GM23248 (cell line): Measurements from ENCODE around the gene RFT1. TPM values are rescaled to one million over a fixed set of nuclear protein-coding genes. Genes with fewer than 3 reads are reported as not detected.

Experiments
- DNase-seq: peaks from one replicate; pipeline ENCODE4 v3.0.0-alpha.2; 2015
- H2AFZ ChIP-seq: fragments of 200-600 bp; sonication (generic); 2 replicates; pipeline ENCODE4 v1.6.1; 2016; ENCODE audit warnings: antibody characterized with exemption
- H3F3A ChIP-seq: fragments of 200-600 bp; sonication (generic); 2 replicates; pipeline ENCODE4 v1.6.1; 2016; ENCODE audit warnings: mild to moderate bottlenecking, antibody characterized with exemption, mixed run types; ENCODE audit not compliant: insufficient read depth
- H3K27ac ChIP-seq: fragments of 200-600 bp; sonication (generic); 2 replicates; pipeline ENCODE4 v1.5.1; 2016; ENCODE audit warnings: mild to moderate bottlenecking
- H3K27me3 ChIP-seq: fragments of 200-600 bp; sonication (generic); replicated peaks from 2 replicates; pipeline ENCODE4 v1.6.1; 2016; ENCODE audit warnings: mild to moderate bottlenecking; ENCODE audit not compliant: insufficient read depth
- H3K36me3 ChIP-seq: fragments of 200-600 bp; sonication (generic); 2 replicates; pipeline ENCODE4 v1.6.1; 2016; ENCODE audit warnings: low read depth, mild to moderate bottlenecking
- H3K4me1 ChIP-seq: fragments of 200-600 bp; sonication (generic); 2 replicates; pipeline ENCODE4 v1.6.1; 2016; ENCODE audit warnings: mild to moderate bottlenecking; ENCODE audit not compliant: insufficient read depth
- H3K4me2 ChIP-seq: fragments of 200-600 bp; sonication (generic); one replicate; pipeline ENCODE4 v1.6.1; 2016; ENCODE audit warnings: mild to moderate bottlenecking; ENCODE audit not compliant: unreplicated experiment
- H3K4me3 ChIP-seq: fragments of 200-600 bp; sonication (generic); 2 replicates; pipeline ENCODE4 v1.5.1; 2016; ENCODE audit warnings: mild to moderate bottlenecking
- H3K79me2 ChIP-seq: fragments of 200-600 bp; sonication (generic); 2 replicates; pipeline ENCODE4 v1.6.1; 2016; ENCODE audit warnings: mild to moderate bottlenecking; ENCODE audit not compliant: insufficient read depth
- H3K9ac ChIP-seq: fragments of 200-600 bp; sonication (generic); 2 replicates; pipeline ENCODE4 v1.6.1; 2016; ENCODE audit warnings: mild to moderate bottlenecking
- H3K9me2 ChIP-seq: fragments of 200-600 bp; sonication (generic); 2 replicates; pipeline ENCODE4 v1.6.1; 2016; ENCODE audit warnings: mixed run types, mild to moderate bottlenecking, moderate library complexity; ENCODE audit not compliant: insufficient read depth
- H3K9me3 ChIP-seq: fragments of 200-600 bp; sonication (generic); one replicate; pipeline ENCODE4 v1.6.1; 2017; ENCODE audit warnings: low read depth
- H4K20me1 ChIP-seq: fragments of 200-600 bp; sonication (generic); 2 replicates; pipeline ENCODE4 v1.6.0; 2016; ENCODE audit not compliant: insufficient read depth
- EZH2 ChIP-seq: fragments of 200-600 bp; sonication (generic); IDR thresholded peaks from 2 replicates; pipeline ENCODE4 v1.6.1; 2018; ENCODE audit warnings: antibody characterized with exemption, mild to moderate bottlenecking; ENCODE audit not compliant: insufficient read depth, poor library complexity, severe bottlenecking
- EZH2phosphoT487 ChIP-seq: fragments of 200-600 bp; sonication (generic); IDR thresholded peaks from 2 replicates; pipeline ENCODE4 v1.6.1; 2018; ENCODE audit warnings: antibody characterized with exemption, moderate library complexity, mild to moderate bottlenecking, low read depth; ENCODE audit not compliant: insufficient read depth
- WGBS, 2 experiments: methylation state at CpG; one replicate each; pipeline ENCODE4 v1.1.6; 2015 to 2017; ENCODE audit warnings: low lambda C conversion rate in 2 of 2, low coverage in 1 of 2; ENCODE audit errors: missing lambda C conversion rate in 2 of 2; 5-methylcytosine and 5-hydroxymethylcytosine counted together
- in situ Hi-C: fragments of 300-500 bp; cut with MboI; formaldehyde crosslinking; loops from 2 replicates; pipeline ENCODE4 v1.15.0; 2020
- polyA plus RNA-seq: library from polyadenylated mRNA; unstranded; fragments of >200 nt; fragmentation: Nextera tagmentation; extraction: Ambion mirVana; gene quantifications from 2 replicates; pipeline ENCODE4 v1.2.1, GENCODE V29; 2016
- total RNA-seq: library from RNA; depleted of rRNA; stranded (reverse); fragments of >200 nt; shearing (Covaris generic); gene quantifications from 2 replicates; pipeline ENCODE4 v1.2.3, GENCODE V29; 2014

Gene RFT1
- total and polyA plus RNA-seq, 2 experiments from 2014 or later = 35.0 to 35.7 TPM

DNA sequence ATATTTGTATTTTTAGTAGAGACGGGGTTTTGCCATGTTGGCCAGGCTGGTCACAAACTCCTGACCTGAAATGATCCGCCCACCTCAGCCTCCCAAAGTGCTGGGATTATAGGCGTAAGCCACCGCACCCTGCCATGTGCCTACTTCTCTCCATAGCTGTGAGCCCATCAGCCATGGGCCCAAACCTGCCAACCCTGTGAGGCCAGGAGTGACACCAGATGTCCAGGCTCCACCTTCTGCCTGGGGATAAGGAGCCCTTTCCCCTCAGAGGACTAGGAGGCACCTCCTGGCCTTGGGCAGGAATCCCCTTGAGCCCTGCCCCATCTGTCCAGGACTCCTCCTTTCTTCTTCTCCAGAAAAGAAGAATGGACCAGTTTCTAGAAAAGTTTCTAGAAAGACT lies 14.2 kb upstream of the RFT1 start:
- Histone ChIP-seq H3F3A (no peaks in the 10 kb centered on the region), H3K9ac (no peak overlapping the region), H3K9me3 (no peaks in the 10 kb centered on the region), H3K9me2 (no peaks in the 10 kb centered on the region), H3K27ac (no peak overlapping the region), H3K4me2 (no peak overlapping the region), H3K4me1 (peaks cover 7% of the 10 kb centered on the region), H2AFZ (no peak overlapping the region), H4K20me1 (no peaks in the 10 kb centered on the region), H3K27me3 (no peaks in the 10 kb centered on the region), H3K79me2 (no peaks in the 10 kb centered on the region), H3K36me3 (no peaks in the 10 kb centered on the region), H3K4me3 (no peak overlapping the region)
- in situ Hi-C loops = no loop called here
- DNase-seq = no peak
- 88 to 90% methylated on average over 4 of the region's 4 CpGs for WGBS, 2 experiments
- TF ChIP-seq EZH2 (no peak), EZH2phosphoT487 (no peak)

DNA sequence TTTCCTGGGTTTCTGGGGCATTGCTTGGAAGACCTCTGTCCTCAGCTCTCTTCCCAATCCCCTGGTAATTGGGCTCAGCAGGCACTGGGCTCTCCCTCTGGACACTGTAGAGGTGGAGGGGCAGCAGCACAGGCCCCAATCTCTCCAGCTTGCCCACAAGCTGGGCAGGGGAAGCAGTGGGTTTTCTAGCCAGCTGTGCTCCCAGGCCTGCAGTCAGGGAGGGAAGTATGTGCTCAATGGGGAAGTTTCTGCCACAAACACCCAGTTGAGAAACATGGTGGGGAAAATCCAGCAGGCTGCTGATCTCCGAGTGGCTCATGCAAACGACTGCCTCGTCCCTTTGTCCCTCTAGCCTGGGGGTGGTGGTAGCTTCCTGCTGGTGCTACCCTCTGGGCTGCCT lies 12.8 kb upstream of the RFT1 start:
- Histone ChIP-seq H3K79me2 (no peaks in the 10 kb centered on the region), H3K4me2 (no peak overlapping the region), H3K27ac (no peak overlapping the region), H2AFZ (no peak overlapping the region), H3K36me3 (no peaks in the 10 kb centered on the region), H3F3A (no peaks in the 10 kb centered on the region), H3K9me3 (no peaks in the 10 kb centered on the region), H3K4me3 (no peak overlapping the region), H3K27me3 (no peaks in the 10 kb centered on the region), H4K20me1 (no peaks in the 10 kb centered on the region), H3K9me2 (no peaks in the 10 kb centered on the region), H3K4me1 (peaks cover 7% of the 10 kb centered on the region), H3K9ac (no peak overlapping the region)
- 91 to 92% methylated on average over 3 of the region's 3 CpGs for WGBS, 2 experiments
- in situ Hi-C loops = no loop called here
- TF ChIP-seq EZH2 (no peak), EZH2phosphoT487 (no peak)
- no peak for DNase-seq

DNA sequence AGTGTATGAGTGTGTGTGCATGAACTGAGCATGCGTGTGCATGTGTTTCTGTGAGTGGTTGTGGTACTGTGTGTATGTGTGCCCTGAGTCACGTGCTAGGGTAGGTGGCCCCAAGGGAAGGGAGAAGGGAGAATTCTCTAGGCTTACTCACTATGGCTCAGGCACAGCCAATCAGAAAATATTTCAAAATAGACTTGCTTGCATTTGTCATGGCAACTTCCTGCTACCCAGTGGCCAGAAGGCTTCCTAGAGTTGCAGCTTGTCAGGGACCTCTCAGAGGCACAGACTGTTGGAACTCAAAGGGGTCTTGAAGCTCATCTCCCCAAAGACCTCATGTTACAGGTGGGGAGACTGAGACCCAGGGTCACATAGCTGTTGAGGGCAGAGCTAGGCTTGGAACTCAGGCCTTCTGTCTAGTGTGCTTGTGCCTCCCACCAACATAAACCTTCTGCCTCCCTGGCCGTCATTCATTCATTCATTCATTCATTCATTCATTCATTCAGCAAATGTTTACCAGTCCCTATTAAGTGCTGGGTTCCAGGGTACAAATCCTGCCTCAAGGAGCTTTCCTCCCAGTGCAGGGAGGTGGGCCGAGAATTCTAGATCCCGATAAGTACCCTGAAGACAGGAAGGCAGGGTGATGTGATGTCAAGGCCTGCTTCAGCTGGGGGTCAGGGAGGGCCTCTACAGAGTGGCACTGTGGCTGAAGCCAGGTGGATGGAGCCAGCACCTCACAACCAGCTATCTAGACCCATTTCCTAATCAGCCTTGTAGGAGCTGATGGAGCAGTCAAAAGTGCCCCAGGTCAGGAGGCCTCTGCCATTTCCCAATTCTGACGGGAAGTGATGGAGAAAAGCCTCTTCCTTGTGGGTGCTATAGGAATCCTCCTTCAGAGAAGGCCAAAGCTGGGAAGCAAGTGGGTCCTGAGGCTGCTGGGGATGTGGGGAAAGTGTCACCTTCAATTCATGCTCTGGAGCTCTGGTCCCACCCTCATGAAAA lies 10.9 kb upstream of the RFT1 start:
- Histone ChIP-seq H3K36me3 (no peaks in the 10 kb centered on the region), H3K4me2 (no peak overlapping the region), H2AFZ (peak overlapping the region; percentile 77), H3K79me2 (no peaks in the 10 kb centered on the region), H3F3A (no peaks in the 10 kb centered on the region), H3K9ac (no peak overlapping the region), H3K9me3 (no peaks in the 10 kb centered on the region), H3K27me3 (no peaks in the 10 kb centered on the region), H3K9me2 (no peaks in the 10 kb centered on the region), H3K27ac (no peak overlapping the region), H3K4me3 (no peak overlapping the region), H4K20me1 (no peaks in the 10 kb centered on the region), H3K4me1 (peaks cover 7% of the 10 kb centered on the region)
- DNase-seq = peak; percentile 85
- TF ChIP-seq EZH2phosphoT487 (no peak), EZH2 (no peak)
- WGBS, 2 experiments = 60 to 67% methylated on average over 6 of the region's 6 CpGs
- in situ Hi-C loops = no loop called here

DNA sequence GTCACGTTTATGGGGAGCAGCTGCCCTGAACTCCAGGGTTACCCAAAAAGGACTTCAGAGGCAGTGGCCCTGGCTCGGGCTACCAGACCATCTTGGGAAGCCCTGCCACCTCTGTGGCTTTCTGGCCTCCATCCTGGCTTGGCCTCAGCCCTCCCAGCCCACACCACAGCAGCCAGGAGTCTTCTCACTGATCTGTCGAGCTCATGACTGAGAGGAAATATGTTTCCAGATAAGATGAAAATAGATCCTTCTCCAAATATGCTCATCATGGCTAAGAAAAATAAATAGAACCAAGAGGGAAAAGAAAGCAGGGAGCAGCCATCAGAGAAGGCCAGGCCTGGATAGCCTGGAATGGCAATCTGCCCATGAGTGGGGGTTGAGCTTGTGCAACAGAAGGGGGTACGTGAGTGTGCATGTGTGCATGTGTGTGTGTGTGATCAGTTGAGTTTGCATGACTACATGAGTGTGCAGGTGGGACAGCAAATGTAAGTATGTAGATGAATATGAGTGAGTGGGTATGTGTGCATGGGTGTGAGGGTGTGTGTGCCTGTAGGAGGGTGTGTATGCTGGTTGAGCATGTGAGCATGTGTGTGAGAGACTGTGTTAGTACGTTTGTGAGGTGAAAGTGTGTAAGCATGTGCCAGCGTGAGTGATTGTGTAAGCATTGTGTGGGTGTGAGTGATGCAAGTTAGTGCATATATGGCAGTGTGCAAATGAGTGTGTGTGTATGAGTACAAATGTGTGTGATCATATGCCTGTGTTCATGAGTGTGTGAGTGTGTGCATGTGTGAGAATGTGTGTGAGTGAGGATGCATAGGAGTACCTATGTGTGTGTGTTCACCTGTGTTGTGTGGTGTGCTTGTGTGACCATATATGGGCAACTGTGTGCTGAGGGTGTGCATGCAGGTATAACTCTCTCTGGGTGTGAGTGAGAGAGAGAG lies 9.9 kb upstream of the RFT1 start:
- H3F3A ChIP-seq = no peaks in the 10 kb centered on the region
- no peak for TF ChIP-seq EZH2
- no peak for TF ChIP-seq EZH2phosphoT487
- peaks cover 7% of the 10 kb centered on the region for H3K4me1 ChIP-seq
- whole genome bisulfite sequencing, 2 experiments = 64 to 68% methylated on average over 6 of the region's 6 CpGs
- H3K9ac ChIP-seq = no peak overlapping the region
- no peaks in the 10 kb centered on the region for H3K9me2 ChIP-seq
- in situ Hi-C loops = no loop called here
- DNase-seq = no peak
- H3K9me3 ChIP-seq = no peaks in the 10 kb centered on the region
- H2AFZ ChIP-seq = no peak overlapping the region
- H3K79me2 ChIP-seq = no peaks in the 10 kb centered on the region
- H3K4me3 ChIP-seq = no peak overlapping the region
- H3K36me3 ChIP-seq = no peaks in the 10 kb centered on the region
- no peak overlapping the region for H3K4me2 ChIP-seq
- no peaks in the 10 kb centered on the region for H3K27me3 ChIP-seq
- no peak overlapping the region for H3K27ac ChIP-seq
- H4K20me1 ChIP-seq = no peaks in the 10 kb centered on the region
